ENCODE data around the gene TAS1R1.
A peak's percentile ranks its signal among the peaks of the same experiment; 100 is the strongest.

The TAS1R1 gene

DNA sequence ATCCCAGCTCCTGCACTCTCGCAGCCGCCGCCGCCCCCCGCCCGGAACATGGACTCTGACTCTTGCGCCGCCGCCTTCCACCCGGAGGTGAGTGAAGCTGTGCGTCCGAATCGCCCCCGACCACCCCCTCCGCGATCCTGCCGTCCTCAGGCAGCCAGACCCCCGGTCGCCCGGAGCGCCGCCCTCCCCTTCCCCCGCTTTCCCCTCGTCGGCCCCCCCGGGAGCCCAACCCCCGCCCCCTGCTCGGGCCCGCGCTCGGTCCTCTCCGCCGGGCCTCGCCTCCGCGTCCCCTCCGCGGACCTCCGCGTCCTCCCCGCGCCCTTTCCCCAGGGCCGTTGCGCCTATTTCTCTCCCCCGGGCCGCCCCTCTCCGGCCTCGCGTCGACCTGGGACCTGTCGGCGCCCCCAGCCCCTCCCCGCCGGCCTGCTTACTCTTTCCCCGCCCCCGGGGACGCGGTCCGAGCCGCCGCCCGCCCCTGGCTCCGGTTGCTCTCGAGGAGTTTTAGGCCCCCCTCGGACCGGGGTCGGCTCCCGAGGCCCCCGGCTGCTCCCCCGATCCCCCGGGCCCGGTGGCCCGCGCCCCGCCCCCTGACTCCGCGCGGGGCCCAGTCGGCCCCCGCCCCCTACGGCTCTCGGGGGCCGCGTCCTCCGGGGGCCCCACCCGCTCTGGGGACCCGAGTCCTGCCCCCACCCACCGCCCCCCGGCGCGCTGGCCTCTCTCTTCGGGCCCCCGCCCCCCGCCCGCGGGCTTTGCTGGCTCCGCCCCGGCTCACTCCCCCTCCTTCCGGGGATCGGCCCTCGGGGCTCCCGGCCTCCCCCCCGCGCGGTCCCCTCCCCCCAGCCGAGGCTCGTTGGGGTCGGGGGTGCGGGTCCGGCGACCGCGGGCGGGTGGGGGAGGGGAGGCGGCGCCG lies 59.2 kb downstream of the TAS1R1 start:
- DNase-seq, result peak; percentile 43

DNA sequence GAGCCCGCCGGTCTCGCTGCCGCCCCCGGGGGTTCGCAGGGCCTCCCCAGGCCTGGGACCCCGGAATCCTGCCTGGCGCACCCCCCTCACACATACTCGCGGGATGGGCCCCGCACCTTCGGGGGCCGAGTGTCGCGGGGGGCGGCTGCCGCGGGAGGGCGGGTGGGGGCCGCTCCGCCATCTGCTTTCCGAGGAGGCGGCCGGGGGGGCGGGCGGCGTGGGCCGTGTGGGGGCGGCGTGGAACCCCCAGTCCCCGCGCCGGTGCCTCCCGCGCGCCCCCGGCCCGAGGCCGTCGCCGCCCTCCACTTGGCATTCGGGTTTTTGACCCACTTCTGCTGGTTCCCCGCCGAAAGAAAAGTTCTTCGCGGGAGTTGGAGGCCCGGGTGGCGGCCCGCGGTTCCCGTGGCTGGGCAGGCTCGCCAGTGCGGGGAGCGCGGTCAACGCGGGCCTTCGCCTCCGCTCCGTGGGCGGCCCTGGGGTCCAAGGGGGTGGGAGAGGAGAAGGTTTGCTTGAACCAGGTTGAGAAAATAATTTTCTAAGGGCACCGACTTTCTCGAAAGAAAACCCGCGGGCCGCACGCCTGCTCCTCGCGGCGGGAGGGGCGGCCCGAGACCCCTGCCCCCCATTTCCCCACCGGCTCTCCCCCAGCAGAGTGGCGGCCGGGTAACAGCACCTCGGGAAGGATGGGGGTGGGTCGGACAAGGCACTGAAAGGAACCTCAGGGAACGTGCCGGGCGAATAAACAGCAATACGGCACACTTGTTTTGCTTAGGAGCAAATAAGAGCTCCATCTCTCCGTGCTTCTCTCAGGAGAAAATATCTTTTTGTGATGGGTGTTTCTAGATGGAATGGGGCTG lies 60.0 kb downstream of the TAS1R1 start:
- no peak for DNase-seq

DNA sequence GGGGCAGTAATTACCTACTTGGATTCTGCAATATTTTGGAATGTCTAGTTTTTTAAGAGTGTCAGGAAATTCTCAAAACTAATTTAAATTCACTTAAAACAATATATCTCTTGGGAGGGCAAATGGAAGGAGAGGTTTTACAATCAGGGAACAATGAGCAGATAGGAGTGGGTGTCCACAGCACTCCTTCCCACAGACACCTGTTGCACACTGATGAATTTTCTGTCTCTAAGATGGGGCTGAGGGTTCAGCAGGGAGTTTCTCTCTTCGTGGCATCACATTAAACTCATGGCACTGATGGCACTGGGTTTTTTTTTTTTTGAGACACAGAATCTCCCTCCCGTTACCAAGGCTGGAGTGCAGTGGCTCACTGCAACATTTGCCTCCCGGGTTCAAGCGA lies 63.9 kb downstream of the TAS1R1 start:
- no peak for DNase-seq

DNA sequence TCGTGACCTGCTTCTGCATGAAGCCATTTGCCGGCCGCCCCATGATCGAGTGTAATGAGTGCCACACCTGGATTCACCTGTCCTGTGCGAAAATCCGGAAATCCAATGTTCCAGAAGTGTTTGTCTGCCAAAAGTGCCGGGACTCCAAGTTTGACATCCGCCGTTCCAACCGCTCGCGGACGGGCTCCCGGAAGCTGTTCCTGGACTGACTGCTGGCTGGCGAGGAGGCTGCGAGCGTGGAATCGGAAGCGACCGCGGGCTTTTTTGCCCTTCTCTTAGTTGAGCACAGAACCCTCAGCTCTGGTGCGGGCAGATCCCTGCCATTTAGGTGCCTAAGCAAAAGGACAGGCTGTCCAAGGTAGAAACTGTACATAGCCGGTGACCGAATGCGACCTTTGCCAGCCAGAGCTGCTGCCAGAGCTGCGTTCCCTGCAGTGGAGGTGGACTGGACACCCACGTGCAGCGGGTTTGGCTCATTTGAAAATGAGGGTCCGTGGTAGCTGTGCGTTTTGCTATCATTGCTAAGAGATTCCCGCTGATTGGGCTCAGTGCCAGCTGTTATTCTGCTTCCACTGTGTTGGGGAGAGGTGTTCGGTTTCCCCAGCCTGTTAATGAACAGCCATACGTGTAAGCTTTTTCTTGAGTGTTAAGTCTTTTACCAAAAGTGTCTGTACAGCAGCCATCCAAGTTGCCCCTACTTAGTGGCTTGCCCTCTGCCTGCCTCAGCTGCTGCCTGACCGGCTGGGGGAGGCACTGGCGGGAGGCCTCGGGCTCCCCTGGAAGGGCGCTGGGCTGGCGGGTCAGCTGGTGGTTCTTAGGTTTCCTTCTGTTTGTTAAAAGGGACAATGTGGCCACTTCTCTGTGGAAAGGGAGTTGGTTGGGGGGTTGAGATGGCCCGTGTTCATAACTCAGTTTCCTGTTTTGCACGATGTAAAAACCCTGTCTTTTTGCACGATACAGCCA lies 66.6 kb downstream of the TAS1R1 start:
- no peak for DNase-seq

DNA sequence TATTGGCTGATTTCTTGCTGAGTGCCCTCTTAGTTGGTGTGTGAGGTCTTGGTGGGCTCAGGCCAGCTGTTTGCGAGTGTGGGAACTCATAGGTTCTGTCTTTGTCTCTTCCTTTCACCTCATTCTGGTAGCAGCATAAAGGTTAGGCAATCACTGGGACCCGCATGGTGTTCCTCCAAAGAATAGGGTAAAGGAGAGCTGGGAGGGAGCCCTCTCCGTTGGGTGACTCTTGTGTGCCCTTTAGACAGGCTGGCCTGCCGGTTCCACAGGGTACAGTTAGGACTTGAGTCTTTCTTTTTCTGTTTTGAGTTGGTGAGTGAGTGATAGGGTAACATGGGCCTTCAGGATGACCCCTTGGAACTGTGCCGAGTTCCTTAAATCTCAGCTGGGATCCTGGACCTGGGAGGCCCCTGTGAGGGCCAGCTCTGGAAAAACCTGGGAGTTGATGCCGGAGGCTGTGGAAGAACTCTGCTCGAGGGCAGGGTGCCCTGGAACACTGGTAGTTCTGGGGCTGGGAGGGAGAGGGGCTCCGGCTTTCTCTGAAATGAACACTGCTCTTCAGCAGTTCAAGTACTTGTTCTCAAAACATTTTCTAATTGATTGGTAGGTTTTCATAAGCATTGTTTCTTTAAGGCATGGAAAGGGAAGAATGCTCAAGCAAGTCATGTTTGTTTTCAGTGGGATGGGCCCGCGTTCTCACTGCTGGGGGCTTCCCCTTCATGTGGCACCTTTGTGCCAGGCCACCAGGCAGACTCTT lies 67.5 kb downstream of the TAS1R1 start:
- DNase-seq, result no peak

DNA sequence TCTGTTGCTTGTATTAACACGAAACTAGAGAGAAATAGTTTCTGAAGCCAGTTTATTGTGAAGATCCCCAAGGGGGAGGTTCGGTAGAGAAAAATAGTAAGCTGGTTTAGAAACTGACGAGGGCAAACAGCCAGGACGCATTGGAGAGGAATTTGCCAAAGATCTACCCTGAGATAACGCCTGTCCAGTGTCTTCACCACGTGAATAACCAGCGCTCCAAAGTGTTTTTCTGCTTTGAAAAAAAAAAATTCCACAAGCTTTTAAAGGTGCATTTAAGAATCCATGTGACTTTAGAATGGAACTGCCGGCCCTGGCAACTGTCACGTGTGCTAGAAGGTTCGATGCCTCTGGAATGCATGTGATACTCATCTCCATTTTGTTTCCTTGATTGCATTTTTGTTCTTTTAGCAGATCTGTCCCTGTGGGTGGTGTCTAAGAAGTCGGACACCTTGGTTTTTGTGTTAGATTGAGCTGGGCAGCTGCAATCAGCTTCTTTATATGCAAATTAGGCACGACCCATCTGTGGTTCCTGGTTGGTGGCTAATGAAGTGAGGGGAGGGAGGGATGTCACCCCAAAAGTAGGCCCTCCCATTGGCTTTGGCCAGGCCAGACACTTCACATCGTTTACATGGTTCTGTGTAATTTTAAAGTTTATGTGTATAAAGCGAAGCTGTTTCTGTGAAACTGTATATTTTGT lies 68.3 kb downstream of the TAS1R1 start:
- DNase-seq, result no peak

DNA sequence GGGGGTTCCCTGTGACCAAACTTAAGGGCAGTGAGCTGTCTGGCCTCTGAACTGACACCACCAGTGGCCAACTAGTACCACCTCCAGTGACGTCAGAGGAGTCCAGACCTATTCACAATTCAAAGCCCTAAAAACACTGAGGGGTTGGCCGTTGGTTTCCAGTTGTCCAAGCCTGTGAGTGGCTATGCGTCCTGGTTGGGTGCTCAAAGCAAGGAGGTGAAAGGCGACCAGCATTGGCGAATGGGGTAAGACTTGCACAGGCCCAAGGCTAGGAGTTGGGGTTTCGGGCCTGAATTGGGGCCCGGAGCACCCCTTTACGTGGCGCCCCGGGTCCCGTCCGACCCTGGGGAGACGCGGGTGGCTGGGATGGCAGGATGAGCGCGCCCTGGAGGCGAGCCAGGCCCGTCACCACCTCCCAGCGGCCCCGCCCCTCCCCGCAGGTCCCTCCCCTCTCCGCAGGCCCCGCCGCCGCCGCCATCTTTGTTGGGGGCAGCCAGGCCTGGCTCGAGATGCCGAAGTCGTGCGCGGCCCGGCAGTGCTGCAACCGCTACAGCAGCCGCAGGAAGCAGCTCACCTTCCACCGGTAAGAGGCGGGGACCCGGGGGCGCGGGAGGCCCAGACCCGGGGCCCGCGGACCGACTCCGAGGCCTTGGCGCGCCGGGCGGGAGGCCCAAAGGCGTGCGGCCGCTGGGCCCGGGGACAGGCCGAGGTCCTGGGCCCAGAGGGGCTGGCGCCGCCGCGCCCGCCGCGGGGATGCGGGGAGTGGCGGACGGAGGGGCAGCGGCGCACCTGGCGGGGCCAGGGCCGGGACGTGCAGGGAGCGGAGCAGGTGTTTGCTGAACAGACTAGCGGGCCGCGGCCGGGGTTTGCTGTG lies 69.8 kb downstream of the TAS1R1 start, which contains the start of gene THAP3:
THAP3 (plus strand) TSS at position 159 of the 874 bp plus-strand sequence; CDS start at position 510, 351 bp downstream.
- DNase-seq, result peak; percentile 93

DNA sequence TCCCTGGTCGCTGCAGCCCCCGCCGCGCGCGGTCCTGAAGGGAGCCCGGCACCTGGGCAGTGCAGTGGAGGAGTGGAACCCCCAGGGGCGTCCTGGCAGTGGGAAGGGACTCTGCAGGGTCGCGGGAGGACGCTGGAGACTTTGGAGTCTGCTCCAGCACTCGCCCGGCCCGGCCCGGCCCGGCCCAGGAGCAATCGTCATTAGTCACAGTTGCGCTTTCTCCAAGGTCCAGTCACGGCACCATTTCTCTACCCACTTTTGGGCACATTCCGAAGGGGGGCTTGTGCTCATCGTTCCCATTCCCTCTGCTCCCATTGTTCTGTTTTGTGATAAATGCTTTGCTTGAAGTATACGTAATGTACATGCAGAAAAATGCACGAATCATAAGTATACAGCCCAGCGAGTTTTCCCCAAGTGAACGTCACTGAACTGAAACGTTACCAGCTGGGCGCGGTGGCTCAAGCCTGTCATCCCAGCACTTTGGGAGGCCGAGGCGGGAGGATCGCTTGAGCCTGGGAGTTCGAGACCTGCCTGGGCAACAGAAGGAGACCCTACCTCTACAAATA lies 70.6 kb downstream of the TAS1R1 start:
- peak; percentile 25 for DNase-seq

DNA sequence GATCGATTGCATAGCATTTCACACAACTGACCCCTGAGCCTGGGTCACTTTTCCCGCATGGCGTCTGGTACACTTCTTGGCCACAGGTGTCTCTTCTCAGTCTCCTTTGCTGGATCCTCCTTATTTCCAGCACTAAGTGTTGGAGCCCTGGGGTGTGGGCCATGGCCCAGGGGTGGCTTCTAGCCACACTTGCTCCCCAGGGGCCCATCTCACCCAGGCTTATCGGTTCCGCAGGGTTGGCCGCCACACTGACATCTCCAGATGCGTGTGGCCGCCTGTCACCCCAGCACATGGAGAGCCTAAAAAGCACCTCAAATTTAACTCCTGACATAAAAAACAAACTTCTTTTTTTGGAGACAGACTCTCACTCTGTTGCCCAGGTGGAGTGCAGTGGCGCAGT lies 71.9 kb downstream of the TAS1R1 start:
- no peak for DNase-seq

DNA sequence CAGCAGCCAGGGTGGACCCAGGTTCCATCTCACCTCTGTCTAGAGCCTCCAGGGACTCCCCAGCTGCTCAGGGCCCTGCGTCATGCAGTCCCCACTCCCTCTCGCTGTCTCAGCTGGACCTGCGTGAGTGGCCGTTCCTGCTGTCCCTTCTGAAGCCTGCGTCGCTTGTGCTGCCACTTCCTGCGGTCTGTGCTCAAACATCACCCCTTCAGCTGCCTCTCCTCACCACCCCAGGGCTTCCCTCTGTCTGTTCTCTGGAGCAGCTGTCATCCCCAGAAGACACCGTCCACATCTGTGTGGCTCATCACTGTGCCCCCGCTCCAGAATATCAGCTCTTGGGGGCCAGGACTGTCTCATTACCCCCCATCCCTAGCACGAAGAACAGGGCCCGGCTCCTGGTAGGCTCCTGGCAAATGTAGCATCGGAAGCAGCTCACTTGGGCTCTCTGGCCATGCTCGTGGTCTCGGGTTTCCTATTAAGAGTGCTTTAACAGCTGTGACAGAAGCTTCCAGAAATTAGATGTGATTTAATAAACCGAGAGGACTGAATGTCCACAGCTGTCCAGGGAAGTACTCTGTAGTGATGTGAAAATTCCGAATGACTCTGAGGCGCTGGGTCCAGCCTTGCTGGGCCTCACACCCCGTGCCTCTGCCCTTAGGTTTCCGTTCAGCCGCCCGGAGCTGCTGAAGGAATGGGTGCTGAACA lies 72.9 kb downstream of the TAS1R1 start:
- DNase-seq, result no peak

DNA sequence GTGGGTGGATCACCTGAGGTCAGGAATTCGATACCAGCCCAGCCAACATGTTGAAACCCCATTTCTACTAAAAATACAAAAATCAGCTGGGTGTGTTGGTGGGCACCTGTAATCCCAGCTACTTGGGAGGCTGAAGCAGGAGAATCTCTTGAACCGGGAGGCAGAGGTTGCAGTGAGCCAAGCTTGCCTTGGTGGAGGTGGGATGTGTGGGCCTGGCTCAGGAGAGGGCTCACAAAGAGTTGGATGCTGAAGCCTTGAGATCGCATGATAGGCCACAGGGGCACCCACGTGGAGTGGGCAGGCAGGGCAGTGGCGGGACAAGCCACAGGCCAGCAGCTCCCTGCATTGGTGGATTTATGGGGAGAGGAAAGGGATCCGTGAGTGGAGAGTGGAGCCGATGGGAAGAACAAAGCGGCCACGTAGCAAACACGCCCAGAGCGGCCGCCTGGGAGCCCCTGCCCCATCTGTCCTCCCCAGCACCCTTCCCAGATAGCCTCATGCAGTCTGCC lies 73.9 kb downstream of the TAS1R1 start:
- no peak for DNase-seq
